HG03135 (cell line): ENCODE measurements around the gene POU2F1.

Experiments used
- ATAC-seq: cut with Tn5 transposase; IDR thresholded peaks from one replicate; pipeline ENCODE4 v1.9.1; 2021; ENCODE audit warnings: mild to moderate bottlenecking, moderate library complexity; ENCODE audit not compliant: unreplicated experiment

POU2F1 gene

GRCh38 chr1:167220537-167221125 lies at the start of gene POU2F1:
Gene POU2F1 (plus strand): TSS chr1:167220886. CDS start chr1:167220898, 12 bp downstream.
- ATAC-seq = peak; percentile 57

- no peak for ATAC-seq
Observed at GRCh38 chr1:167171286-167171929, 49.3 kb upstream of the POU2F1 start.

GRCh38 chr1:167173516-167174184 lies 47.0 kb upstream of the POU2F1 start:
- no peak for ATAC-seq

- no peak for ATAC-seq
Observed at GRCh38 chr1:167175901-167176300, 44.8 kb upstream of the POU2F1 start.

- ATAC-seq = no peak
Observed at GRCh38 chr1:167178831-167179230, 41.9 kb upstream of the POU2F1 start.

- no peak for ATAC-seq
Observed at GRCh38 chr1:167182571-167183320, 37.9 kb upstream of the POU2F1 start.

- ATAC-seq = no peak
Observed at GRCh38 chr1:167184081-167184480, 36.6 kb upstream of the POU2F1 start.

GRCh38 chr1:167185062-167185461 lies 35.6 kb upstream of the POU2F1 start:
- no peak for ATAC-seq

- no peak for ATAC-seq
Observed at GRCh38 chr1:167185974-167186657, 34.6 kb upstream of the POU2F1 start.

- ATAC-seq = no peak
Observed at GRCh38 chr1:167186771-167187170, 33.9 kb upstream of the POU2F1 start.

GRCh38 chr1:167190747-167191237 lies 29.9 kb upstream of the POU2F1 start:
- ATAC-seq = no peak

- ATAC-seq = no peak
Observed at GRCh38 chr1:167191958-167192357, 28.7 kb upstream of the POU2F1 start.

GRCh38 chr1:167194182-167194581 lies 26.5 kb upstream of the POU2F1 start:
- no peak for ATAC-seq

GRCh38 chr1:167196166-167196565 lies 24.5 kb upstream of the POU2F1 start:
- ATAC-seq = no peak

GRCh38 chr1:167197236-167197635 lies 23.4 kb upstream of the POU2F1 start:
- ATAC-seq = no peak

GRCh38 chr1:167197692-167198091 lies 23.0 kb upstream of the POU2F1 start:
- no peak for ATAC-seq

- no peak for ATAC-seq
Observed at GRCh38 chr1:167198518-167199133, 22.1 kb upstream of the POU2F1 start.

- no peak for ATAC-seq
Observed at GRCh38 chr1:167199656-167200055, 21.0 kb upstream of the POU2F1 start.

- ATAC-seq = no peak
Observed at GRCh38 chr1:167200272-167200671, 20.4 kb upstream of the POU2F1 start.

- ATAC-seq = no peak
Observed at GRCh38 chr1:167200749-167201148, 19.9 kb upstream of the POU2F1 start.
